ENCODE measurements around the gene CLEC16A.
"Not testable (repeated sequence)": the region's sequence is repeated elsewhere in the genome, so short reads cannot be mapped to it uniquely, and the experiment has no call there.

CLEC16A gene

DNA sequence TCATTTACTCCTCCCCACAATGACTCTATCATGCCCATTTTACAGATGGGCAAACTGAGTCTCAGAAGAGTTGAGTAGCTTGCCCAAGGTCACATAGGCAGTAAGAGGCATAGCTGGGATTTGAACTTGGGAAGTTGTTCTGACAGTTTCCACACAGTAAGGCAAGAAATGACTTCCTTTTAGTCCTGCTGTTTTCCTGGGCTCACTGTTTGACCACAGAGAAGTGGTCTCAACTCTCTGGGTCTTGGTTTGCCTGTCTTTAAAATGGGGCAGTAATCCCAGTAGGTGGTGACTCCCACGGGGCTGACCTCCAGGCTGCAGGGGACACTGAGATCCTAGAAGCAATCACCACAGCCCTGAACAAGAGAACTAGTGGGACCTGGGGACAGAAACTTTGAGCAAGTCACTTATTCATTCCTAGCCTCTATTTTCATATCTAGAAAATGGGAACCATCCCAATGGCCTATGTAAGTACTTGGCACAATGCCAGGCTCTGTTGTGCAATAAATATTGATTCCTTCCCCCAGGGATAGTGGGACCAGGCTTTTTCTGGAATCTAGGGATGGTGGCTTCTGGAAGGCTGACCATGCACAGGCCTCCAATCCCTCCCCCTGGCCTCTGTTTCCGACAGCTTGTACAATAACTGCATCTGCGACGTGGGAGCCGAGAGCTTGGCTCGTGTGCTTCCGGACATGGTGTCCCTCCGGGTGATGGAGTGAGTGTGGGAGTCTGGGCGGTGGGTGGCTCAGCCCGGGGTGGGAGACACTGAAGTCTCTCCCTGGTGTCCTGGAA, 22.6 kb upstream of the CLEC16A start:
- no peak overlapping the region for H3K27ac ChIP-seq
- TF ChIP-seq, protein P1, sequence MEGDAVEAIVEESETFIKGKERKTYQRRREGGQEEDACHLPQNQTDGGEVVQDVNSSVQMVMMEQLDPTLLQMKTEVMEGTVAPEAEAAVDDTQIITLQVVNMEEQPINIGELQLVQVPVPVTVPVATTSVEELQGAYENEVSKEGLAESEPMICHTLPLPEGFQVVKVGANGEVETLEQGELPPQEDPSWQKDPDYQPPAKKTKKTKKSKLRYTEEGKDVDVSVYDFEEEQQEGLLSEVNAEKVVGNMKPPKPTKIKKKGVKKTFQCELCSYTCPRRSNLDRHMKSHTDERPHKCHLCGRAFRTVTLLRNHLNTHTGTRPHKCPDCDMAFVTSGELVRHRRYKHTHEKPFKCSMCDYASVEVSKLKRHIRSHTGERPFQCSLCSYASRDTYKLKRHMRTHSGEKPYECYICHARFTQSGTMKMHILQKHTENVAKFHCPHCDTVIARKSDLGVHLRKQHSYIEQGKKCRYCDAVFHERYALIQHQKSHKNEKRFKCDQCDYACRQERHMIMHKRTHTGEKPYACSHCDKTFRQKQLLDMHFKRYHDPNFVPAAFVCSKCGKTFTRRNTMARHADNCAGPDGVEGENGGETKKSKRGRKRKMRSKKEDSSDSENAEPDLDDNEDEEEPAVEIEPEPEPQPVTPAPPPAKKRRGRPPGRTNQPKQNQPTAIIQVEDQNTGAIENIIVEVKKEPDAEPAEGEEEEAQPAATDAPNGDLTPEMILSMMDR (conservative IDR thresholded peaks at IDR 0.05): no peak

DNA sequence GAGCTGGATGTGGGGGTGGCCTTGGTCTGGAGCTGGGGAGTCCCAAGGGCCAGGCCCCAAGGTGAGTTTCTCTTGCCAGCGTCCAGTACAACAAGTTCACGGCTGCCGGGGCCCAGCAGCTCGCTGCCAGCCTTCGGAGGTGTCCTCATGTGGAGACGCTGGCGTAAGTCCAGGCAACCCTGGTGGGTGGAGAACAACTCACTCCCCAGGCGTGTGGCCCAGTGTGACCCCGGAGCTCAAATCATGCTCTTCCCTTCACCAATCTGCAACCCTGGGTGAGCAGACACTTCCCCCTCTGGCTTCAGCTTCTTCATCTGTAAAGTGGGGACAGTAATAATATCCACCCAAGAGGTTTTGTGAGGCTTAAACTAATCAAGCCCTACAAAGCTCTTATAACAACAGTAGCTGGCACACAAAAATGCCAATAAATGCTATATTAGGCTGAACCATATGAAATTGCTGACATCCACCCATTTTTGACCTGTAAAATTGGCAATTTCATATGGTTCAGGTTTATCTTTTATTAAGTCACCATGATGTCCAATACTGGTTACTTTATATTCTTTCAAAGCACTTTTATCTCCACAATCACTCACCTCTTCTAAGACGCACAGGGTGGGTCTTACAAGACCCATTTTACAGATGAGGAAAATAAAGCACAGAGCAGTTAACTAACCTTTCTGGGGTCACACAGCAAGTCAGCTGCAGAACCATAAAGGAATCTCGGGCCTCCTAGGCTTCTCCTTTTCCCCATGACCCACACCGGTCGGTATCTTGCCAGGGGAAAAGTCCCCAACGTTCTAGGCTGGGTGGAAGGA, 21.8 kb upstream of the CLEC16A start:
- H3K27ac ChIP-seq: no peak overlapping the region
- TF ChIP-seq, protein P1 (conservative IDR thresholded peaks at IDR 0.05): no peak

DNA sequence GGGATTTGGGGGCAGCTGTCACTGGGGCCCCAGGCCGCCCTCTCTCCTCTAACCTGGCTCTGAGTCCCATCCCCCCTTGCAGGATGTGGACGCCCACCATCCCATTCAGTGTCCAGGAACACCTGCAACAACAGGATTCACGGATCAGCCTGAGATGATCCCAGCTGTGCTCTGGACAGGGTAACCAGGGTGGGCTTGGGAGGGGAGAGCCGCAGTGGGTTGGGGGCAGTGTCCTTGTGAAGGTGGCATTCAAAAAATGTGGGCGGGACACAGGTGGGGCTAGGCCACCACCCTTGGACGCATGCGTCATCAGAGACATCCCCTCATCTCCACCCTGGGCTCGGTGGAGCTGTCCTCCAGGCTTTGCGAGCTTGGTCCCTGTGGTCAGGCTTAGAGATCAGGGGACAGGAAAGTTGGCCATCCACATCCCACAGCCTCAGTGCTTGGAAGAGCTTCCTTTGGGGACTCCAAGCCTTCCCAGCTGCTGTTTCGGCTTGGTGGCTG, 21.2 kb upstream of the CLEC16A start:
- TF ChIP-seq, protein P1 (conservative IDR thresholded peaks at IDR 0.05): no peak
- no peak overlapping the region for H3K27ac ChIP-seq

DNA sequence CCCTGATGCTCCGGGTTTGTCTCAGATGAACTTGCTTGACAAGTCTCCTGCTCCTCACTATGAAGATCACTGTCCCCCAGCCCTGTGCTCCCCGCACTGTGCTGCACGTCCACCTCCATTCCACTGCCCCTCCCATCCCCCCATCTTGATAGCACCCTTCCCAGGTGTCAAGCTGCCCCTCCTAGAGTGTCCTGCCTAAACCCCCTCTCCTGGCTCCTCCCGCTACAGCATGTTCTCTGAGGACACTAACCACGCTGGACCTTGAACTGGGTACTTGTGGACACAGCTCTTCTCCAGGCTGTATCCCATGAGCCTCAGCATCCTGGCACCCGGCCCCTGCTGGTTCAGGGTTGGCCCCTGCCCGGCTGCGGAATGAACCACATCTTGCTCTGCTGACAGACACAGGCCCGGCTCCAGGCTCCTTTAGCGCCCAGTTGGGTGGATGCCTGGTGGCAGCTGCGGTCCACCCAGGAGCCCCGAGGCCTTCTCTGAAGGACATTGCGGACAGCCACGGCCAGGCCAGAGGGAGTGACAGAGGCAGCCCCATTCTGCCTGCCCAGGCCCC, 20.6 kb upstream of the CLEC16A start:
- no peak overlapping the region for H3K27ac ChIP-seq
- TF ChIP-seq, protein P1 (conservative IDR thresholded peaks at IDR 0.05): no peak

DNA sequence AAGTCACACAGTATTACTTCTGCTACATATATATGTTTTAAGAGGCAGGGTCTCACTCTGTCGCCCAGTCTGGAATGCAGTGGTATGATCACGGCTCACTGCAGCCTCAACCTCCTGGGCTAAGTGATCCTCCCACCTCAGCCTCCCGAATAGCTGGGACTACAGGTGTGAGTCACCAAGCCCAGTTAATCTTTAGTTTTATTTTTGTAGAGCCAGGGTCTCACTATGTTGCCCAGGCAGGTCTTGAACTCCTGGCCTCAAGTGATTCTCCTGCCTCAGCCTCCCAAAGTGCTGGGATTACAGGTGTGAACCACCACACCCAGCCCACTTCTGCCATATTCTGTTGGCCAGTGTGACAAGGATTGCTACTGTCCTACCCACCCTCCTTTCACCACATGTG, 19.1 kb upstream of the CLEC16A start:
- H3K27ac ChIP-seq: not testable (repeated sequence)

DNA sequence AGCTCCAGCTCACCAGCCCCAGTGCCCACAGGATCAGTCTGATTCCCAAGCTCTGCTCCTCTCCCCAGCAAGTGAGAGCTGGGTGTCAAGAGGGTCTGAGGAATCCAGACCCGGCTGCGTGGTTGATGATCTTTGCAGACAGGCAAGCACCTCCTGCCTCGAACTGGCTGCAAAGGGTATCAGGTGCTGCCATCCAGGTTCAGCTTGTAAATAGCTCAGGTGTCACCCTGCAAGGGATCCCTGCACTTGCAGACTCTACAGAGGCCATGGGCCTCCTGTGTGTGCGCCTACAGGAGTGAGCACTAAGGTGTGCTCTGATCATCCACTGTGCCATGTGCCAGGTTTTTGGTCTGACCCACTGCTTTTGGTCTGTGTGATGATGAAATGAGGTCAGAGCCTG, 18.3 kb upstream of the CLEC16A start:
- H3K27ac ChIP-seq: no peak overlapping the region
- TF ChIP-seq, protein P1 (conservative IDR thresholded peaks at IDR 0.05): no peak

DNA sequence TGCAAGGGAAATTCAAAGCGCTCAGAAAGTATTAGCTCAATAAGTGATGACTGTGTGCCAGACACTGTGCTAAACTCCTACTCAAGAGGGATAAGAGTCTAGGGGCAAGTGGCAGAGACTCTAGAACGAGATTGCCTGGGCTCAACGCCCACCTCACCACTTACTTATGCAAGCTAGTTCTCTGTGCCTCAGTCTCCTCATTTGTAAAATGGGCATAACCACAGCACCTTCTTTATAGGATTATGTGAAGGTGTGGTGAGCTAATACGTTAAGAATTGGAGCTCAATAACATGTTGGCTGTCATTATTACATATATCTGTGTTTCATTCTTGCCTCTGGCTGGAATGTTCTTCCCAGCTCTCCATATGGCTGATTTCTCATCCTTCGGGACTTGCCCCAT, 17.5 kb upstream of the CLEC16A start:
- TF ChIP-seq, protein P1 (conservative IDR thresholded peaks at IDR 0.05): no peak
- no peak overlapping the region for H3K27ac ChIP-seq
